GM18507 (cell line): ENCODE results near the gene KRT40.

Experiments used
- DNase-seq: peaks from one replicate; pipeline ENCODE4 v3.0.0; 2011; ENCODE audit warnings: low read depth; ENCODE audit not compliant: insufficient read length; ENCODE audit errors: extremely low spot score
- FAIRE-seq: peaks from 2 replicates; lab custom pipeline; 2011; peaks lifted over from hg19 to GRCh38; lab: Jason Lieb, UNC

KRT40 gene

GRCh38 chr17:40931311-40931710, 52.8 kb downstream of the KRT40 start:
- FAIRE-seq (no peak), DNase-seq (no peak)
